ENCODE data around the gene ADRA2C. TPM values are rescaled to one million over a fixed set of nuclear protein-coding genes. Genes with fewer than 3 reads are reported as not detected.

The ADRA2C gene
- total and polyA plus RNA-seq, 2 of the 13 experiments (the other 11 are each of a cell fraction or from before 2014, with no cell fraction given) = 15.4 to 69.7 TPM

- no peaks in the 10 kb centered on the region for H3K9me3 ChIP-seq (ENCODE audit: low read length)
- FAIRE-seq (no peak), ATAC-seq (no peak), DNase-seq (ENCODE audit: low spot score) (no peak)
- in situ Hi-C loops (cut with HindIII; ENCODE audit: extremely low pct_ligation_motif_present, low pct_unique_long_range_greater_than_20kb) (no loop called here), intact Hi-C loops (cut with micrococcal nuclease; ENCODE audit: unreplicated experiment) (no loop called here)
- H4K20me1 ChIP-seq (ENCODE audit: insufficient read depth, low read length) = no peaks in the 10 kb centered on the region
- H3K4me2 ChIP-seq (ENCODE audit: low read depth, low read length) = no peak overlapping the region
- H3K4me1 ChIP-seq (ENCODE audit: insufficient read depth, low read length) = peaks cover 45% of the 10 kb centered on the region
- ChIA-PET CTCF (ENCODE audit: low intra/inter-chr PET ratio, low total read pairs) (no interaction called here), POLR2A (interaction anchor here (0.9 to 6.1 kb wide), 5 partner anchors 14 to 32 kb away, joined by 3 to 70 read pairs (median 46); no protein-coding TSS in a partner anchor)
- H3K79me2 ChIP-seq (ENCODE audit: insufficient read depth, low read length) = no peaks in the 10 kb centered on the region
- no TSS peak for BruUV-seq (replicated peaks)
- TF ChIP-seq ZNF101 (CRISPR knock-in tag; IDR thresholded peaks at IDR 0.05; ENCODE audit: borderline replicate concordance, low read depth) = no peak
- H3K9ac ChIP-seq (ENCODE audit: insufficient read depth, low read depth, low read length) = no peak overlapping the region
- H3K27me3 ChIP-seq (ENCODE audit: control insufficient read depth in 1 of 2, insufficient read depth in 2 of 2, low read length in 2 of 2) = peaks cover 0 to 19% of the 10 kb centered on the region in 2 experiments; a peak in 3 of 5 replicates
- WGBS (ENCODE audit: low lambda C conversion rate) = 62% methylated on average over 3 of the region's 8 CpGs
- no peak overlapping the region for H3K27ac ChIP-seq (ENCODE audit: extremely low read length, insufficient read depth, low read length)
- H2AFZ ChIP-seq (ENCODE audit: low read length) = no peak overlapping the region
- no peaks in the 10 kb centered on the region for H3K36me3 ChIP-seq (replicated peaks in 1 of 2; ENCODE audit: control insufficient read depth in 1 of 2, insufficient read depth in 2 of 2, low read length in 2 of 2)
- no peak overlapping the region for H3K4me3 ChIP-seq (replicated peaks in 1 of 3; ENCODE audit: insufficient read depth in 1 of 3, low read depth in 2 of 3, low read length in 3 of 3)
Measured at GRCh38 chr4:3805026-3805425, 38.8 kb downstream of the ADRA2C start.

- CTCF ChIA-PET (ENCODE audit: low intra/inter-chr PET ratio, low total read pairs) = no interaction called here
- ATAC-seq (no peak), DNase-seq (ENCODE audit: low spot score) (no peak), FAIRE-seq (no peak)
- WGBS (ENCODE audit: low lambda C conversion rate) = 93% methylated on average over 4 of the region's 11 CpGs
- Histone ChIP-seq H4K20me1 (ENCODE audit: insufficient read depth, low read length) (no peaks in the 10 kb centered on the region), H3K27ac (ENCODE audit: extremely low read length, insufficient read depth, low read length) (no peak overlapping the region), H2AFZ (ENCODE audit: low read length) (no peak overlapping the region), H3K9ac (ENCODE audit: insufficient read depth, low read depth, low read length) (no peak overlapping the region), H3K4me1 (ENCODE audit: insufficient read depth, low read length) (peaks cover 50% of the 10 kb centered on the region), H3K79me2 (ENCODE audit: insufficient read depth, low read length) (no peaks in the 10 kb centered on the region), H3K4me3 (replicated peaks in 1 of 3; ENCODE audit: insufficient read depth in 1 of 3, low read depth in 2 of 3, low read length in 3 of 3) (no peak overlapping the region), H3K27me3 (ENCODE audit: control insufficient read depth in 1 of 2, insufficient read depth in 2 of 2, low read length in 2 of 2) (peaks cover 2 to 12% of the 10 kb centered on the region in 2 experiments; a peak in 4 of 5 replicates), H3K4me2 (ENCODE audit: low read depth, low read length) (no peak overlapping the region), H3K36me3 (replicated peaks in 1 of 2; ENCODE audit: control insufficient read depth in 1 of 2, insufficient read depth in 2 of 2, low read length in 2 of 2) (no peaks in the 10 kb centered on the region), H3K9me3 (ENCODE audit: low read length) (no peaks in the 10 kb centered on the region)
- TF ChIP-seq ZFP41 (CRISPR knock-in tag; IDR thresholded peaks at IDR 0.05; ENCODE audit: borderline replicate concordance) (no peak), ZBTB20 (CRISPR knock-in tag; IDR thresholded peaks at IDR 0.05; ENCODE audit: borderline replicate concordance, low read depth) (no peak), CREB3 (CRISPR knock-in tag; IDR thresholded peaks at IDR 0.05) (no peak), ZNF12 (CRISPR knock-in tag; IDR thresholded peaks at IDR 0.05) (no peak), MXD4 (CRISPR knock-in tag; IDR thresholded peaks at IDR 0.05) (no peak), ZNF549 (CRISPR knock-in tag; IDR thresholded peaks at IDR 0.05) (no peak), ZBTB7A (CRISPR knock-in tag; IDR thresholded peaks at IDR 0.05) (no peak), SRF (IDR thresholded peaks at IDR 0.05; ENCODE audit: low read depth, low read length) (no peak), THYN1 (CRISPR knock-in tag; IDR thresholded peaks at IDR 0.05; ENCODE audit: borderline replicate concordance, low read depth) (no peak), SKI (IDR thresholded peaks at IDR 0.05; ENCODE audit: partially characterized antibody) (no peak), ZNF562 (CRISPR knock-in tag; IDR thresholded peaks at IDR 0.05; ENCODE audit: borderline replicate concordance) (no peak), IRF1 (CRISPR knock-in tag; IDR thresholded peaks at IDR 0.05; ENCODE audit: low read depth) (no peak), RFX3 (CRISPR knock-in tag; IDR thresholded peaks at IDR 0.05) (no peak), POLR2AphosphoS2 (IDR thresholded peaks at IDR 0.05; ENCODE audit: low read depth, low read length) (no peak), ARID3A (IDR thresholded peaks at IDR 0.05; ENCODE audit: low read depth, low read length) (no peak)
- POLR2A ChIA-PET = interaction anchor here (3.9 to 6.1 kb wide), 3 partner anchors 22 to 31 kb away, joined by 46 to 70 read pairs (median 48); no protein-coding TSS in a partner anchor
- no TSS peak for BruUV-seq (replicated peaks)
- intact Hi-C loops (cut with micrococcal nuclease; ENCODE audit: unreplicated experiment) = no loop called here
- in situ Hi-C loops (cut with HindIII; ENCODE audit: extremely low pct_ligation_motif_present, low pct_unique_long_range_greater_than_20kb) = no loop called here
Measured at GRCh38 chr4:3805731-3806130, 39.5 kb downstream of the ADRA2C start.

All from HepG2 (cell line).